ENCODE results near the gene NUDT6.

DNA sequence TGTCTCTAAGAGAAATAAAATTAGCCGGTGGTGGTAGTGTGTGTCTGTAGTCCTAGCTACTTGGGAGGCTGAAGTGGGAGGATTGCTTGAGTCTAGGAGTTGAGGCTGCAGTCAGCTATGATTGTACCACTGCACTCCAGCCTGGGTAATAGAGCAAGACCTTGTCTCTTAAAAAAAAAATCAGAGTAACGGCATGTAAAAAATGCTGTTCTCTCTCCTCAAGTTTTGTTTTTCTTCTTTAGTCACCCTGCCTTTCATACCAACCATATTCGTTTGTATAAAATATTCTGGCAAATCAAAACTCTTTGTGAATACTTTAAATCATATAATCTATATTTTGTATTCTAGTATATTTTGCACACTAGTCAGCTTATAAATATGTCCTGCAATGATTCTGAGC, 44.8 kb upstream of the NUDT6 start:
- TF ChIP-seq POLR2A (IDR thresholded peaks at IDR 0.05; ENCODE audit: extremely low read depth, insufficient read length) (no peak), CTCF (IDR thresholded peaks at IDR 0.05; ENCODE audit: low read depth, low read length) (no peak)
- TF ChIP-seq, protein P1, sequence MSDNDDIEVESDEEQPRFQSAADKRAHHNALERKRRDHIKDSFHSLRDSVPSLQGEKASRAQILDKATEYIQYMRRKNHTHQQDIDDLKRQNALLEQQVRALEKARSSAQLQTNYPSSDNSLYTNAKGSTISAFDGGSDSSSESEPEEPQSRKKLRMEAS (IDR thresholded peaks at IDR 0.05; ENCODE audit: low read depth, low read length) = no peak
